Activated T-helper 1 cell treated with anti-CD3 and anti-CD28 coated beads, Interleukin-2, amount 50 U/mL, for 16 hours (primary cell): ENCODE data around the gene RNU7-1.

Source experiments
- DNase-seq, 2 donors: peaks; one replicate each; pipeline ENCODE4 v3.0.0-alpha.2; 2020; ENCODE audit warnings: low read depth in 1 of 2, low spot score in 1 of 2

Gene RNU7-1

GRCh38 chr12:6952121-6952862, 8.7 kb downstream of the RNU7-1 start:
- no peak for DNase-seq

- DNase-seq = no peak
Measured at GRCh38 chr12:6952863-6953441, 9.3 kb downstream of the RNU7-1 start.

GRCh38 chr12:6953442-6954315, 10.1 kb downstream of the RNU7-1 start:
- DNase-seq = peak; percentile 46 to 73

- DNase-seq = no peak
Measured at GRCh38 chr12:6954316-6955107, 10.9 kb downstream of the RNU7-1 start.

- DNase-seq = no peak
Measured at GRCh38 chr12:6955108-6956020, 11.7 kb downstream of the RNU7-1 start.

- no peak for DNase-seq
Measured at GRCh38 chr12:6956021-6956727, 12.6 kb downstream of the RNU7-1 start.

GRCh38 chr12:6957151-6957701, 13.6 kb downstream of the RNU7-1 start:
- no peak for DNase-seq

- no peak for DNase-seq
Measured at GRCh38 chr12:6957741-6958608, 14.4 kb downstream of the RNU7-1 start.

GRCh38 chr12:6958609-6959057, 15.0 kb downstream of the RNU7-1 start:
- no peak for DNase-seq

GRCh38 chr12:6959058-6959804, 15.6 kb downstream of the RNU7-1 start:
- peak; percentile 44 to 51 for DNase-seq

- DNase-seq = no peak
Measured at GRCh38 chr12:6959805-6960592, 16.4 kb downstream of the RNU7-1 start.

- DNase-seq = no peak
Measured at GRCh38 chr12:6960593-6961277, 17.1 kb downstream of the RNU7-1 start.

- DNase-seq = peak; percentile 77 to 89
Measured at GRCh38 chr12:6961278-6961694, 17.7 kb downstream of the RNU7-1 start.

GRCh38 chr12:6961695-6962284, 18.2 kb downstream of the RNU7-1 start:
- DNase-seq = no peak

GRCh38 chr12:6962285-6963015, 18.8 kb downstream of the RNU7-1 start:
- no peak for DNase-seq
